Suprapubic skin (tissue), 3 donors: ENCODE results near the gene GAL3ST2.
"Not testable (repeated sequence)": the region's sequence is repeated elsewhere in the genome, so short reads cannot be mapped to it uniquely, and the experiment has no call there.

Experiments
- CTCF ChIP-seq, 2 donors: fragments of 200-600 bp in 1 of 2; fragments of 450-650 bp in 1 of 2; sonication (generic) in 1 of 2; IDR thresholded peaks; one replicate each; pipeline ENCODE4 v1.5.1; 2016 to 2019; ENCODE audit warnings: antibody characterized with exemption in 2 of 2, mild to moderate bottlenecking in 1 of 2, moderate library complexity in 1 of 2
- POLR2A ChIP-seq, 2 donors: fragments of 450-650 bp; IDR thresholded peaks; one replicate each; pipeline ENCODE4 v1.6.1; 2017; ENCODE audit warnings: antibody characterized with exemption in 2 of 2, mild to moderate bottlenecking in 2 of 2, moderate library complexity in 2 of 2

- TF ChIP-seq POLR2A, CTCF (IDR thresholded peaks at IDR 0.05): not testable (repeated sequence)
Observed at GRCh38 chr2:241782053-241782452, 5.4 kb downstream of the GAL3ST2 start.
